ENCODE data around the gene BLTP3B.
A peak's percentile ranks its signal among the peaks of the same experiment; 100 is the strongest.

The BLTP3B gene

GRCh38 chr12:100164153-100164704 is 21.6 kb upstream of the BLTP3B start:
- TF ChIP-seq NFIC (IDR thresholded peaks at IDR 0.05) (no peak), TCF12 (IDR thresholded peaks at IDR 0.05; ENCODE audit: low read depth) (no peak), EGR1 (IDR thresholded peaks at IDR 0.05) (no peak), EP300 (IDR thresholded peaks at IDR 0.05; ENCODE audit: borderline replicate concordance) (no peak), REST (IDR thresholded peaks at IDR 0.05; ENCODE audit: low read depth) (no peak), USF1 (IDR thresholded peaks at IDR 0.05) (no peak), ZBTB7A (IDR thresholded peaks at IDR 0.05; ENCODE audit: low read depth) (no peak), TAF1 (IDR thresholded peaks at IDR 0.05; ENCODE audit: low read depth) (no peak), FOXM1 (IDR thresholded peaks at IDR 0.05; ENCODE audit: borderline replicate concordance, low read depth) (no peak), YY1 (IDR thresholded peaks at IDR 0.05; ENCODE audit: low read depth) (no peak), CREB1 (IDR thresholded peaks at IDR 0.05; ENCODE audit: low read depth) (no peak), TEAD4 (IDR thresholded peaks at IDR 0.05) (no peak), CEBPB (IDR thresholded peaks at IDR 0.05) (no peak), MAX (IDR thresholded peaks at IDR 0.05) (no peak), RAD21 (IDR thresholded peaks at IDR 0.05; ENCODE audit: low read depth) (no peak)

- TF ChIP-seq TAF1 (IDR thresholded peaks at IDR 0.05; ENCODE audit: low read depth) (peak; percentile 26; the same call in 1 of the 2 replicates), YY1 (IDR thresholded peaks at IDR 0.05; ENCODE audit: low read depth) (0 out of 2 replicates have a peak, but pooled peaks have one; percentile 28), TEAD4 (IDR thresholded peaks at IDR 0.05) (no peak), USF1 (IDR thresholded peaks at IDR 0.05) (peak; percentile 44; the same call in 1 of the 2 replicates), CEBPB (IDR thresholded peaks at IDR 0.05) (no peak), MAX (IDR thresholded peaks at IDR 0.05) (peak; percentile 58), FOXM1 (IDR thresholded peaks at IDR 0.05; ENCODE audit: borderline replicate concordance, low read depth) (no peak)
Measured at GRCh38 chr12:100163416-100164152, 20.9 kb upstream of the BLTP3B start.

- no peak for TF ChIP-seq YY1 (IDR thresholded peaks at IDR 0.05; ENCODE audit: low read depth)
- no peak for TF ChIP-seq TEAD4 (IDR thresholded peaks at IDR 0.05)
- no peak for TF ChIP-seq FOXM1 (IDR thresholded peaks at IDR 0.05; ENCODE audit: borderline replicate concordance, low read depth)
- TF ChIP-seq RAD21 (IDR thresholded peaks at IDR 0.05; ENCODE audit: low read depth) = no peak
- no peak for TF ChIP-seq EGR1 (IDR thresholded peaks at IDR 0.05)
- TF ChIP-seq NFIC (IDR thresholded peaks at IDR 0.05) = no peak
- TF ChIP-seq TCF12 (IDR thresholded peaks at IDR 0.05; ENCODE audit: low read depth) = no peak
- no peak for TF ChIP-seq REST (IDR thresholded peaks at IDR 0.05; ENCODE audit: low read depth)
- no peak for TF ChIP-seq EP300 (IDR thresholded peaks at IDR 0.05; ENCODE audit: borderline replicate concordance)
- no peak for TF ChIP-seq CREB1 (IDR thresholded peaks at IDR 0.05; ENCODE audit: low read depth)
- TF ChIP-seq MAX (IDR thresholded peaks at IDR 0.05) = no peak
Measured at GRCh38 chr12:100159391-100160104, 16.9 kb upstream of the BLTP3B start.

GRCh38 chr12:100158535-100158934 is 15.9 kb upstream of the BLTP3B start:
- TF ChIP-seq TEAD4 (IDR thresholded peaks at IDR 0.05) (no peak), CREB1 (IDR thresholded peaks at IDR 0.05; ENCODE audit: low read depth) (no peak)

GRCh38 chr12:100157427-100157821 is 14.8 kb upstream of the BLTP3B start:
- TF ChIP-seq CREB1 (IDR thresholded peaks at IDR 0.05; ENCODE audit: low read depth) = no peak
- TF ChIP-seq USF1 (IDR thresholded peaks at IDR 0.05) = no peak
- no peak for TF ChIP-seq MAX (IDR thresholded peaks at IDR 0.05)
- no peak for TF ChIP-seq ZBTB7A (IDR thresholded peaks at IDR 0.05; ENCODE audit: low read depth)
- no peak for TF ChIP-seq FOXM1 (IDR thresholded peaks at IDR 0.05; ENCODE audit: borderline replicate concordance, low read depth)
- TF ChIP-seq NFIC (IDR thresholded peaks at IDR 0.05) = no peak
- no peak for TF ChIP-seq EP300 (IDR thresholded peaks at IDR 0.05; ENCODE audit: borderline replicate concordance)
- TF ChIP-seq RAD21 (IDR thresholded peaks at IDR 0.05; ENCODE audit: low read depth) = no peak
- TF ChIP-seq REST (IDR thresholded peaks at IDR 0.05; ENCODE audit: low read depth) = no peak
